Motor neuron (in vitro differentiated cells): ENCODE data around the gene SCT. TPM values are rescaled to one million over a fixed set of nuclear protein-coding genes. Genes with fewer than 3 reads are reported as not detected.

Experiments used
- ATAC-seq, 8 experiments: fragments of 200-7000 bp; cut with Tn5 transposase; replicated peaks in 6 of 8; 2 replicates each; pipeline ENCODE4 v1.8.0; 2021; ENCODE audit warnings: mild to moderate bottlenecking in 8 of 8, moderate library complexity in 8 of 8
- H3K27ac ChIP-seq, 2 donors: fragments of 250-450 bp; sonication (Bioruptor Pico); 2 replicates each; pipeline ENCODE4 v1.9.0; 2021; ENCODE audit warnings: antibody characterized with exemption in 2 of 2, mild to moderate bottlenecking in 2 of 2, moderate library complexity in 1 of 2
- H3K4me1 ChIP-seq, 2 donors: fragments of 250-450 bp; sonication (Bioruptor Pico); replicated peaks in 1 of 2; 2 replicates each; pipeline ENCODE4 v1.6.1; 2021; ENCODE audit warnings: antibody characterized with exemption in 2 of 2, mild to moderate bottlenecking in 2 of 2, moderate library complexity in 1 of 2
- H3K4me3 ChIP-seq, 5 donors: fragments of 250-450 bp; sonication (Bioruptor Pico); 2 replicates each; pipeline ENCODE4 v1.9.0; 2021; ENCODE audit warnings: antibody characterized with exemption in 5 of 5, mild to moderate bottlenecking in 5 of 5, moderate library complexity in 4 of 5
- WGBS, 10 experiments: fragments of 450-650 bp; shearing (Covaris generic); methylation state at CpG; one replicate each; pipeline ENCODE4 v1.0.0; 2022; 5-methylcytosine and 5-hydroxymethylcytosine counted together
- in situ Hi-C, 9 experiments: fragments of 400-800 bp; cut with MboI; loops; one replicate each; pipeline ENCODE4 v1.15.0; 2021; ENCODE audit warnings: low sequenced_read_pairs in 9 of 9, low pct_unique_long_range_greater_than_20kb in 2 of 9; ENCODE audit not compliant: unreplicated experiment in 9 of 9
- total RNA-seq, 8 experiments: library from RNA; unstranded; fragments of 300-600 nt; gene quantifications; 2 replicates each; pipeline versions ENCODE4 v1.2.3 to v1.2.4, GENCODE V29; 2022

The SCT gene, protein sequence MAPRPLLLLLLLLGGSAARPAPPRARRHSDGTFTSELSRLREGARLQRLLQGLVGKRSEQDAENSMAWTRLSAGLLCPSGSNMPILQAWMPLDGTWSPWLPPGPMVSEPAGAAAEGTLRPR
- total RNA-seq, result not detected

DNA sequence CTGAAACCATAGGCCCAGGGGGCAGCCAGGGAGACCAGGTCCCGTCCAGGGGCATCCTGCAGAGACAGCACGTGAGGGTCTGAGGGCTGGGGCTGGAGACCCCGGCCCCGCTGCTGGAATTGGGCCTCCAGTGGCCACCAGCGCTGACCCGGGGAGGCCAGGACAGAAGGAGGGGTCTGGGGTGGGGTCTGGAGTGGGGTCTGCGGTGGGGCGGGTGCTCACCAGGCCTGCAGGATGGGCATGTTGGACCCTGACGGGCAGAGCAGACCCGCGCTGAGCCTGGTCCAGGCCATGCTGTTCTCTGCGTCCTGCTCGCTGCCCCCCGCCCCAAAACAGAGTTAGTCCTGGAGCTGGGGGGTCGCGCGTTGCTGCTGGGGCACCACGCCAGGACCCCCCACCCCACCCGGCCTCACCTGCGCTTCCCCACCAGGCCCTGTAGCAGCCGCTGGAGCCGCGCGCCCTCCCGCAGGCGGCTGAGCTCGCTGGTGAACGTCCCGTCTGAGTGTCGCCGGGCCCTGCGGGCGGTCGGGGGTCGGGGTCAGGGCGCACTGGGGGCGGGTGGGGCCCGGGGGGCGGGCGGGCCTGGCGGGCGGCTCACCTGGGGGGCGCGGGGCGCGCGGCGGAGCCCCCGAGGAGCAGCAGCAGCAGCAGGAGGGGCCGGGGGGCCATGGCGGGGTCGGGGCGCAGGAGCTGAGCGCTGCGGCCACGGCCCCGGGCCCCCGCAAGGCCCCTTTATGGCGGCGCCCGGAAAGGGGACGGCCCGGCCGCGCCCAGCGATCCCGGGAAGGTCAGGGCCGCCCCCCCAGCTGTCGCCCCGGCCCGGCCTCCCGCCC lies at the start of gene SCT:
TSS of gene SCT (minus strand) at position 707 of the 833 bp plus-strand sequence. CDS start at position 669, 38 bp downstream.
- WGBS, 10 experiments, result no CpG with 5 or more reads among the region's 72 CpGs
- Histone ChIP-seq H3K4me1 (peaks cover 4 to 16% of the 10 kb centered on the region in 2 donors), H3K4me3 (no peak within 1 kb of the TSS), H3K27ac (no peak within 1 kb of the TSS)
- peak in 2 of 8 experiments; percentile 4 to 10 for ATAC-seq
- in situ Hi-C loops, result no loop called here

DNA sequence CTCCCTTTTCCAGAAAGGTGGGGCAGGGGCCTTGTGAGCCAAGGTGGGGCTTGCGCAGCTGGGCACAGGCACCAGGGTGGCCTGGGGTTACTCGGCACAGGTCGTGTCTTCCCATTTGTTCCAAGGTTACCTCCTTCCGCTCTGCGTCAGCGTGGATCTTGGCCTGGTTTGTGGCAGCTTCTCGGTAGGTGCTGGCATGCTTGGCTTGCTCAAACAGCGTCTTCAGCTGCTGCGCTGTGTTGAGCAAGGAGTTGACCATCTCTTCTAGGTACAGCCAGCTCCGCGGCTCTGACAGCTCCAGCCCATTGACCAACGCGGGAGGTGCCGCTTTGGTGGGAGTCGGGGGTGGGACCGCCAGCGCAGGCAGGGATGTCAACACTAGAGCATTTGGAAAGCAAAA lies 47.4 kb upstream of the SCT start:
- H3K4me1 ChIP-seq, result no peaks in the 10 kb centered on the region
- WGBS, 10 experiments, result 92 to 100% (median 100%) methylated on average over 1 to 16 of the region's 17 CpGs; no CpG with 5 or more reads in 2 of the 10 experiments
- H3K4me3 ChIP-seq, result no peak overlapping the region
- in situ Hi-C loops, result no loop called here
- H3K27ac ChIP-seq, result no peak overlapping the region
- no peak for ATAC-seq

DNA sequence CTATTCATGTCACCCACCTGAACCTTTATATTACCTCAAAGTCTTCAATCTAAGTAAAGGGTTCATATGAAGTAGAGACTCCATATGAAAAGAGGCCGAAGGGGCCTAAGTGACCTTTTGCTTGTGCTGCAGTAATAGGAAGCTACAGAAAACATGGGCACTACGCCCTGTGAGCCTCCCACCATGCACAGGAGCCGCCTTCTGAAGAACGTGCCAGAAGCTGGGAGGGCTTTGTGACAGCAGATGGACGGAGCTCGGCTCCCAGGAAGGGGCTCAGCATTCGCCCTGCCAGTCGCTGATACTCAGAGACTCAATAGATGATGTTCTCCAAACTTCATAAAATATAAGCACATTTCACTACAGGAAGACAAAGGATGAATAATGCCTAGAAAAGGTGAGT lies 46.9 kb upstream of the SCT start:
- in situ Hi-C loops, result no loop called here
- ATAC-seq, result no peak
- 60 to 100% (median 88%) methylated on average over 1 to 6 of the region's 8 CpGs; no CpG with 5 or more reads in 2 of the 10 experiments for WGBS, 10 experiments
- Histone ChIP-seq H3K4me1 (no peaks in the 10 kb centered on the region), H3K27ac (no peak overlapping the region), H3K4me3 (no peak overlapping the region)

DNA sequence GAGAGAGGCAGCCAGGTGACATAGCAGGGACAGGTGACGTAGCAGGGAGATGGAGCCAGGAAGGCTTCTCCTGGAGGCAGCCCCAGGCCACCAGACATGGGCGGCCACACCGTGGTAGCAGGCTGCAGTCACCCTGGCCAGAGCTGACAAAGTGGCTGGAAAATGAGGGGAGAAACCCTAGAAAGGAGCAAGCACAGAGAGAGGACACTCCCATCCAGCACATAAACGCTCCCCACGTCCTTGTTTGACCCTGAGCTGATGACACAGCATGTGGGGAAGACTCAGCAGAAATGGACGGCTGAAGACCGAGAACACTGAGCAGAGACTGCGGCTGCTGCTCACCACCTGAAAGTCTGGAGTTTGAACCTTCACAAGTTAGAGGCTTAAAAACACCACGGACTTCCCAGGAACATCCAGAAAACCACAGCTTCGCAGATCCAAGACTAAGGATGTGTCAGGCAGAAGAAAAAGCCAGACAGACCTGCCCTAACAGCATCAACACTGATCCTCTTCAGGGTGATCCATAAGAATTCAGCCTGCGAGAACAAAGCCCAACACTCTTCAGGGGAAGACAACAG lies 38.8 kb upstream of the SCT start:
- WGBS, 10 experiments, result 23 to 100% (median 64%) methylated on average over 1 to 7 of the region's 11 CpGs; no CpG with 5 or more reads in 4 of the 10 experiments
- in situ Hi-C loops, result no loop called here

DNA sequence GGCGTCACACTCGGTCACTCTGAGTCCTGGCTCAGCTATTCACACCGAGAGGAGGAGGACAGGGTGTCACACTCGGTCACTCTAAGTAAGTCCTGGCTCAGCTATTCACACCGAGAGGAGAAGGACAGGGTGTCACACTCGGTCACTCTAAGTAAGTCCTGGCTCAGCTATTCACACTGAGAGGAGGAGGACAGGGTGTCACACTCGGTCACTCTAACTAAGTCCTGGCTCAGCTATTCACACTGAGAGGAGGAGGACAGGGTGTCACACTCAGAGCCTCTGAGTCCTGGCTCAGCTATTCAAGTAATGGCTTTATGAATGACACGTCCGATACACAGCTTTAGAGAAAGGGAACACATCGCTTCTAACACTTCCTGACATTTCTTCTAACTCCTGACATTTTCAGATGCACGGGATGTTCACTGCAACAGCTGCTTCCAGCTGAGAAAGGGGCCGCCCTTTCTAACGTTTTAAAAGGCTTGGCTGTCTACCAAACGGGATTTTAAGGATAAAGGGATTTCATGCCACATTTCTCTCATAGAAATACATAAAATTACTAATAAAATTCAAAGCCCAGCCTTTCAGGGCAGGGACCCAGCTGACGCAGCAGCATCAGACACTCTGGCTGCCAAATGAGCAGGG lies 38.2 kb upstream of the SCT start:
- Histone ChIP-seq H3K27ac (no peak overlapping the region), H3K4me3 (no peak overlapping the region), H3K4me1 (no peaks in the 10 kb centered on the region)
- peak in 1 of 8 experiments; percentile 43 for ATAC-seq
- WGBS, 10 experiments, result 76 to 100% (median 88%) methylated on average over 1 to 5 of the region's 15 CpGs; no CpG with 5 or more reads in 1 of the 10 experiments
- in situ Hi-C loops, result no loop called here

More for the DNA sequence above, 38.8 kb upstream of the SCT start:
- Histone ChIP-seq H3K27ac (no peak overlapping the region), H3K4me3 (no peak overlapping the region), H3K4me1 (no peaks in the 10 kb centered on the region)
- peak in 2 of 8 experiments; percentile 72 to 78 for ATAC-seq

DNA sequence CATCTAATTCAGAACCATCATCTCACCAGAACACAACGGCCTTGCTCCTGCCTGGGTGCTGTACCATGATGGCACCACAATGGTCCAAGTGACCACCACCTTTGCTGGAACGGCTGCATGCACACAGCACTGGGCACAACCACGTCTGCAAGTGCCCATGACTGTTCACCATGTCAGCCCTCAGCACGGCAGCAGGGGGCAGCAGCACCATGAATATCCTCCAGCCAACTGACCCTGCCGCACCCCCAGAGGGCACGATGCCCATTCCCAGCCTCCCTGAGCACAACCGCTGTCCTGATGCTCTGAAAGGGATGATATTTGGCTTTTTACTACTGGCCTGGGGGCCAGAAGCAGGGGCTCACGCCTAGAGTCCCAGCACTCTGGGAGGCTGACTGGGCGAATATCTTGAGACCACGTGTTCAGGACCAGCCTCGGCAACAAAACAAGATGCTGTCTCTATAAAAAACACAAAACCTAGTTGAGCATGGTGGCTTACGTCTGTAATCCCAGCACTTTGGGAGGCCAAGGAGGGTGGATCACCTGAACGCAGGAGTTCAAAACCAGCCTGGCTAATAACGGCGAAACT lies 35.8 kb upstream of the SCT start:
- H3K4me3 ChIP-seq, result no peak overlapping the region
- WGBS, 10 experiments, result 40 to 100% (median 87%) methylated on average over 1 to 8 of the region's 15 CpGs; no CpG with 5 or more reads in 6 of the 10 experiments
- in situ Hi-C loops, result no loop called here
- ATAC-seq, result peak; percentile 35 to 91 (median 53)
- no peak overlapping the region for H3K27ac ChIP-seq
- no peaks in the 10 kb centered on the region for H3K4me1 ChIP-seq

DNA sequence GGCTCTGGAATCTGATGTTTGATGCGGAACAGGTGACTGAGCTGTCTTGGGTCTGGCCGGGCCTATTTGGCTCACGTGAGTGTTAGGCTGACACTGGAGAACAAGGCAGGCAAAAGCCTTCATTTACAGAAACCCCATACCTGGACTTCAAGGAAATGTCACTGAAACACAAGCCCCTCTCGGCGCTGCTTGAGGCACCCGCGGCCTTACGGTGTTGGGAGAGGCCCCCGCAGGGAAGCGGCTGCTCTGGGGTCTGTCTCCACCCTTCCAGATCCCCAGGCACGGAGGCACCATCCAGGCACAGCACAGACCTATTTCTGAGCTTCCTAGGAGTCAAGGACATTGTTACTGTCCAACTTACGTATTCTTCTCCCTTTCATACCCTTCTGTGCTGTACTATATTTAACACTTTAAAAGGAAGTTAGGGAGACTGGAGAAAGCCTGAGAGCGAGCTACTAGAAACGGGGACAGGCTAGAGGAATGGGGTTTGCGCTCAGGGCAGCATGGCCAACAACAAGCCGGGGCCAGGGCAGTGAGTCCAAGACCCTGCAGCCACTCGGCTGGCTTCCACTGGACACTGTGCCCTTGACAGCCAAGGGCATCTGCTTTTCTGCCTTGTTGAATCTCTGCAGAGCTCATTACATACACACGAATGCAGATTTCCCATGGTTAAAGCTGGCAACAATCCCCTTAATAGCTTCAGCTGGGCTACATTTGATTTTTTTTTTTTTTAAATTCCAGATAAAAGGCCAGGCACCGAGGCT lies 33.9 kb upstream of the SCT start:
- H3K4me1 ChIP-seq, result no peaks in the 10 kb centered on the region
- WGBS, 10 experiments, result 89 to 100% (median 93%) methylated on average over 1 to 9 of the region's 19 CpGs; no CpG with 5 or more reads in 2 of the 10 experiments
- H3K4me3 ChIP-seq, result no peak overlapping the region
- in situ Hi-C loops, result no loop called here
- ATAC-seq, result no peak
- H3K27ac ChIP-seq, result no peak overlapping the region

DNA sequence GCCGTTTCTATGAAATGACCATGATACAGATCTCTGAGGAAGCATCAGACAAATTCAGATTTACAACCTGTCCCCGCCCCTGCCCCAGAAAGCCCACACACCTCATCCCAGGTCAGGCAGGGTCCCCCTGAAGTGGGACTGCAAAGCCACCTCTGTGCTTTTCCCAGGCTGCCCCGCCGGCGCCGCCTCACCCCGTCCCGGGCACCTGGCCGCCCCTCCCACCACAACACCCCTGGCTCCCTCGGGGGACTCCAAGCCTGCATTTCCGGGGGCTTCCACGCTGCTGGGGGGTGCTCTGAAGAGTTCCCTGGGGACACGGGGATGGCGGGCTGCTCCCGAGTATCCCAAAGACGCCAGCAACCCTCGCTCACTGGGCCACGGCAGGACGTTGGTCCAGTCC lies 33.3 kb upstream of the SCT start:
- ATAC-seq, result no peak
- in situ Hi-C loops, result no loop called here
- Histone ChIP-seq H3K4me1 (no peaks in the 10 kb centered on the region), H3K4me3 (no peak overlapping the region), H3K27ac (no peak overlapping the region)
- 80 to 100% (median 82%) methylated on average over 1 to 6 of the region's 19 CpGs; no CpG with 5 or more reads in 7 of the 10 experiments for WGBS, 10 experiments

DNA sequence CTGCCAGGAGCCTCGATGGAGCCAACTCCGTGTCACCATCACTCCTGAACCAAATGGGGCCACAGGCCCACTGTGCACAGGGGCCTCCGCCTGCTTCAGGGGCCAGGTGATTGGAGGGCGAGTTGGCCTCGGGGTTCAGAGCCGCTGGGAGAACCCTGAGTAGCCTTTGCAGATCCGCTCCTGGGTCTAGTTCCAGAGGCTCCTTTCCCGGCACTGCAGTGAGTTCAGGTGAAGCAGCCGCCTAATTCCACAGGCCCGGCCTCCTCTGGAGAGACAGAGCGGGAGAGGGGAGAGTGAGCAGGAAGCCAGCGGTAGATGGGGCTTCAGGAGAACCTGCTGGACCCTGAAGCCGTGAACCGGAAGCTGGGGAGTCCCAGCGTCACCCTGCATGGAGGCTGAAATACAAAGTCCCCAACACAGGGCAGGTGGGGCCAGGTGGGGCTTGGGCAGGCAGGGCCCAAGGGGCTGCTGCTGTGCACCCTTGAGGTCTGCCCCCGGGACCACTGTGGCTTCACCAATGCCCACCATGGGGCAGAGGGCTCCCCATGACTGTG lies 32.6 kb upstream of the SCT start:
- H3K27ac ChIP-seq, result no peak overlapping the region
- in situ Hi-C loops, result no loop called here
- WGBS, 10 experiments, result 82 to 100% (median 99%) methylated on average over 1 to 12 of the region's 16 CpGs; no CpG with 5 or more reads in 4 of the 10 experiments

DNA sequence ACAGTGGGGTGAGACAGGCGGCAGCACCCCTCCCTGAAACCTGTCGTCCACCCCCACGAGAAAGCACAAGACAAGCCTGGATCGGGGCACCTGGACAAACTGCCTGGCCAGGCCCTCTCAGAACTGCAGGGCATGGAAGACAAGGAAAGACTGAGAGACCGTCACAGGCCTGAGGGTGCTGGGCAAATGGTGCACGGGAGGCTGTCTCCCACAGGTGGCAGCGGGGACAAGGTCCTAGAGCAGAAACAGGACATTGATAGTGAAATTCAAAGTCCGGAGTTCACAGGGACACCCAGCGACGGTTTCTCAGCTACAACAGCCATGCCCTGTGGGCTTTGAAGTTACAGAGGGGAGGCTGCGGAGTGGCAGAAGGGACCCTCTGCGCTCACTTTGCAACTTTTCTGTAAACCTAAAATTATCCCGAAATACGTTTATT lies 30.7 kb upstream of the SCT start:
- Histone ChIP-seq H3K4me3 (no peak overlapping the region), H3K4me1 (no peaks in the 10 kb centered on the region), H3K27ac (no peak overlapping the region)
- in situ Hi-C loops, result no loop called here
- 90 to 100% (median 100%) methylated on average over 1 to 6 of the region's 14 CpGs; no CpG with 5 or more reads in 2 of the 10 experiments for WGBS, 10 experiments
- no peak for ATAC-seq

More for the DNA sequence above, 32.6 kb upstream of the SCT start:
- Histone ChIP-seq H3K4me3 (no peak overlapping the region), H3K4me1 (no peaks in the 10 kb centered on the region)
- ATAC-seq, result no peak

DNA sequence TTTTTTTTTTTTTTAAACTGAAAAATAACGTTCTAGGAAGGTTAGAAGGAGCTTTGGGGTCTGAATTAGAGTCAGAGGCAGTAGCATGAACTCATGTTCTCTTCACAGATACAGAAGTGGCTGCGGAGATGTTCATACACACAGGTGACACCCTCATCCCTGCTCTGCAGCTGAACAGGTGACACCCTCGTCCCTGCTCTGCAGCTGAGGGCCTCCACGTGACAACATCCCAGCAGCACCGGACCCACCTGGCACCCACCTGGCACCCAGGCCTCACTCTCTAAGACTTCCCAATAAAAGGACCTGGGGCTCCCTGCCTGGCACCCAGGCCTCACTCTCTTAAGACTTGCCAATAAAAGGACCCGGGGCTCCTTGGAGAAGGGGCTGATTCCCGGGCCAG lies 29.9 kb upstream of the SCT start:
- H3K4me1 ChIP-seq, result no peaks in the 10 kb centered on the region
- WGBS, 10 experiments, result 60 to 100% (median 93%) methylated on average over 1 to 6 of the region's 7 CpGs; no CpG with 5 or more reads in 5 of the 10 experiments
- H3K27ac ChIP-seq, result no peak overlapping the region
- no peak for ATAC-seq
- no peak overlapping the region for H3K4me3 ChIP-seq
- in situ Hi-C loops, result no loop called here

DNA sequence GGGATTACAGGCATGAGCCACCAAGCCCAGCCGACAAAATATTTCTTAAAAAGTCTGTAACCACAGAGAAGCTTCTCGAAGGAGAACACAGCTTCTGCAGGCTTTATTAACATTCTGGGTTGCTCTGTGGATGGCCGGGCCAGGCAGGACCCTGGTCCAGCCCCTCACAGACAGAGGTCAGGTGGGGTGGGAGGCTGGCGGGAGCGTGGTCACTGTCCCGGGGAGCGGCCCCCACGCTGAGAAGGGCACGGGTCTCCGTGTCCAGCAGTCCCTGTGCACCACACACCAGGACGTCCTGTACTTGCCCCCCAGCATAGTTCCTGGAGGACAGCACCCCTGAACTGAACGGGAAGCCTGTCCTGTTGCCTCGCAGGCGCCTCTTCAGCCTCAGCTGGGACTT lies 29.4 kb upstream of the SCT start:
- H3K27ac ChIP-seq, result no peak overlapping the region
- no peak for ATAC-seq
- no peaks in the 10 kb centered on the region for H3K4me1 ChIP-seq
- in situ Hi-C loops, result no loop called here
- WGBS, 10 experiments, result 74 to 100% (median 90%) methylated on average over 1 to 8 of the region's 14 CpGs; no CpG with 5 or more reads in 3 of the 10 experiments
- H3K4me3 ChIP-seq, result no peak overlapping the region
